Aorta (tissue), 5 donors: Measurements from ENCODE around the gene C4orf17. TPM values are rescaled to one million over a fixed set of nuclear protein-coding genes. Genes with fewer than 3 reads are reported as not detected.

Experiments
- ATAC-seq: fragments of 200-7000 bp; cut with Tn5 transposase; one replicate; pipeline ENCODE4 v1.9.1; 2022; ENCODE audit warnings: moderate library complexity; ENCODE audit not compliant: low FRiP score
- DNase-seq, 2 donors: peaks; one replicate each; pipeline ENCODE4 v3.0.0-alpha.2; 2020
- H3K27ac ChIP-seq, 2 donors: one replicate each; pipeline ENCODE4 v1.5.1; 2013; ENCODE audit warnings: low read length in 2 of 2, mild to moderate bottlenecking in 2 of 2, moderate library complexity in 2 of 2, control low read depth in 1 of 2, inconsistent platforms in 1 of 2, low read depth in 1 of 2
- H3K27me3 ChIP-seq, 2 donors: one replicate each; pipeline ENCODE4 v1.6.1; 2013; ENCODE audit warnings: control low read depth in 1 of 2, low read length in 1 of 2, mild to moderate bottlenecking in 1 of 2, moderate library complexity in 1 of 2; ENCODE audit not compliant: insufficient read depth in 2 of 2, control insufficient read depth in 1 of 2
- H3K36me3 ChIP-seq, 2 donors: one replicate each; pipeline ENCODE4 v1.6.1; 2013; ENCODE audit warnings: control low read depth in 1 of 2, low read length in 1 of 2, mild to moderate bottlenecking in 1 of 2; ENCODE audit not compliant: insufficient read depth in 2 of 2, control insufficient read depth in 1 of 2
- H3K4me1 ChIP-seq, 2 donors: one replicate each; pipeline ENCODE4 v1.6.1; 2013; ENCODE audit warnings: low read length in 2 of 2, control low read depth in 1 of 2, mild to moderate bottlenecking in 1 of 2, moderate library complexity in 1 of 2; ENCODE audit not compliant: insufficient read depth in 2 of 2, control insufficient read depth in 1 of 2
- H3K4me3 ChIP-seq, 2 donors: one replicate each; pipeline ENCODE4 v1.5.1; 2013; ENCODE audit warnings: low read length in 2 of 2, control low read depth in 1 of 2, mild to moderate bottlenecking in 1 of 2
- H3K9me3 ChIP-seq: one replicate; pipeline ENCODE4 v1.6.1; 2013; ENCODE audit warnings: mild to moderate bottlenecking, low read length; ENCODE audit not compliant: control insufficient read depth
- WGBS, 2 donors: extraction: QIAGEN DNeasy Blood & Tissue Kit; methylation state at CpG; one replicate each; pipeline ENCODE4 v1.1.7; 2013; 5-methylcytosine and 5-hydroxymethylcytosine counted together
- intact Hi-C, 2 donors: fragments of 100-400 bp; cut with DNase I; formaldehyde crosslinking; loops; one replicate each; pipeline versions ENCODE4 v1.14.2 to v1.15.0; 2022
- polyA plus RNA-seq, 2 donors: library from polyadenylated mRNA; stranded (reverse); fragments of 200-250 nt; gene quantifications; one replicate each; pipeline ENCODE4 v1.2.3, GENCODE V29; 2013
- total RNA-seq, 2 donors: library from RNA; stranded (reverse); fragmentation: NEBNext Ultra II Directional; extraction: Animal tissue kit (Norgen Biotek cat#: 25700); gene quantifications; one replicate each; pipeline ENCODE4 v1.2.1, GENCODE V29; 2021
- donor health status: healthy with polysubstance abuse.
- donor health status: Bipolar disorder and iron deficiency.
- donor health status: DM: no; HTN: no; CAD: no.
- donor health status: DM: no; HTN: no; CAD: no.
- donor health status: DM: yes; HTN: yes; CAD: no.

C4orf17 gene
- total and polyA plus RNA-seq, 4 donors = not detected

- no peaks in the 10 kb centered on the region for H3K36me3 ChIP-seq
- no peak overlapping the region for H3K27ac ChIP-seq
- no peaks in the 10 kb centered on the region for H3K9me3 ChIP-seq
- 65 to 79% methylated on average over 2 of the region's 2 CpGs for WGBS, 2 donors
- no peaks in the 10 kb centered on the region for H3K27me3 ChIP-seq
- H3K4me1 ChIP-seq = no peaks in the 10 kb centered on the region
- intact Hi-C loops = no loop called here
- ATAC-seq = no peak
- H3K4me3 ChIP-seq = no peak overlapping the region
- no peak for DNase-seq
These were observed 75.5 kb downstream of the C4orf17 start for GRCh38 chr4:99586322-99586721.

- WGBS, 2 donors = 63% methylated on average over 1 of the region's 1 CpG
- no peaks in the 10 kb centered on the region for H3K4me1 ChIP-seq
- H3K4me3 ChIP-seq = no peak overlapping the region
- no peaks in the 10 kb centered on the region for H3K36me3 ChIP-seq
- peak overlapping the region in 1 of 2 donors; percentile 28 for H3K27ac ChIP-seq
- no peaks in the 10 kb centered on the region for H3K27me3 ChIP-seq
- DNase-seq (no peak), ATAC-seq (no peak)
- intact Hi-C loops = no loop called here
- H3K9me3 ChIP-seq = no peaks in the 10 kb centered on the region
These were observed 76.0 kb downstream of the C4orf17 start for GRCh38 chr4:99586797-99587196.

GRCh38 chr4:99587309-99587708, 76.5 kb downstream of the C4orf17 start:
- DNase-seq = no peak

GRCh38 chr4:99587803-99588202, 77.0 kb downstream of the C4orf17 start:
- intact Hi-C loops = no loop called here
- H3K27ac ChIP-seq = peak overlapping the region in 1 of 2 donors; percentile 28
- no peak for DNase-seq
- 3 to 5% methylated on average over 1 of the region's 1 CpG for WGBS, 2 donors
- H3K36me3 ChIP-seq = no peaks in the 10 kb centered on the region
- H3K9me3 ChIP-seq = no peaks in the 10 kb centered on the region
- no peak overlapping the region for H3K4me3 ChIP-seq
- ATAC-seq = no peak
- H3K27me3 ChIP-seq = no peaks in the 10 kb centered on the region
- no peaks in the 10 kb centered on the region for H3K4me1 ChIP-seq

More at GRCh38 chr4:99587309-99587708, 76.5 kb downstream of the C4orf17 start:
- Histone ChIP-seq H3K4me1 (no peaks in the 10 kb centered on the region), H3K27me3 (no peaks in the 10 kb centered on the region), H3K27ac (peak overlapping the region in 1 of 2 donors; percentile 28), H3K36me3 (no peaks in the 10 kb centered on the region), H3K4me3 (no peak overlapping the region), H3K9me3 (no peaks in the 10 kb centered on the region)
- intact Hi-C loops = no loop called here
- ATAC-seq = no peak

GRCh38 chr4:99591757-99592156, 80.9 kb downstream of the C4orf17 start:
- H3K36me3 ChIP-seq = no peaks in the 10 kb centered on the region
- H3K4me3 ChIP-seq = no peak overlapping the region
- ATAC-seq = no peak
- intact Hi-C loops = no loop called here
- DNase-seq = no peak
- H3K27me3 ChIP-seq = no peaks in the 10 kb centered on the region
- H3K27ac ChIP-seq = no peak overlapping the region
- 84 to 85% methylated on average over 3 of the region's 3 CpGs for WGBS, 2 donors
- no peaks in the 10 kb centered on the region for H3K4me1 ChIP-seq
- no peaks in the 10 kb centered on the region for H3K9me3 ChIP-seq

Other genes with a start within 250 kb of the C4orf17 start
- gene ADH1A, start 220.0 kb upstream of the C4orf17 start, total RNA-seq = 1 to 10 TPM; 2.7 to 3.5 TPM
- 1 to 10 TPM in 1 of 2 donors, under 1 TPM in 1; 0.67 to 1.6 TPM for gene ADH1A, start 220.0 kb upstream of the C4orf17 start, polyA plus RNA-seq
- gene ADH1B, start 189.6 kb upstream of the C4orf17 start, total RNA-seq = 100 to 1,000 TPM; 502 to 753 TPM
- gene ADH1B, start 189.6 kb upstream of the C4orf17 start, polyA plus RNA-seq = 1,000 to 10,000 TPM in 1 of 2 donors, 100 to 1,000 TPM in 1; 517 to 4,880 TPM
- 10 to 100 TPM in 1 of 2 donors, 1 to 10 TPM in 1; 3.4 to 11.7 TPM for gene ADH1C, start 158.3 kb upstream of the C4orf17 start, total RNA-seq
- 10 to 100 TPM in 1 of 2 donors, 1 to 10 TPM in 1; 2.8 to 21.2 TPM for gene ADH1C, start 158.3 kb upstream of the C4orf17 start, polyA plus RNA-seq
- gene ADH7, start 75.7 kb upstream of the C4orf17 start, total RNA-seq = not detected
- under 1 TPM; 0.10 to 0.13 TPM for gene ADH7, start 75.7 kb upstream of the C4orf17 start, polyA plus RNA-seq
- gene TRMT10A, start 53.0 kb downstream of the C4orf17 start, total RNA-seq = 1 to 10 TPM; 3.3 to 3.7 TPM
- 1 to 10 TPM; 1.1 to 4.6 TPM for gene TRMT10A, start 53.0 kb downstream of the C4orf17 start, polyA plus RNA-seq
- under 1 TPM; 0.48 to 0.65 TPM for gene MTTP, start 63.8 kb downstream of the C4orf17 start, total RNA-seq
- 10 to 100 TPM in 1 of 2 donors, not detected in 1; 13.6 TPM for gene MTTP, start 63.8 kb downstream of the C4orf17 start, polyA plus RNA-seq
- 1 to 10 TPM in 1 of 2 donors, not detected in 1; 1.3 TPM for gene C4orf54, start 146.8 kb downstream of the C4orf17 start, total RNA-seq
- gene C4orf54, start 146.8 kb downstream of the C4orf17 start, polyA plus RNA-seq = under 1 TPM; under 0.01 TPM